SU-DHL-6 (cell line): ENCODE data around the gene NME7.

Source experiments
- EZH2phosphoT487 ChIP-seq: fragments of 200-600 bp; sonication (generic), shearing (Covaris generic); conservative IDR thresholded peaks from 2 replicates; pipeline ENCODE4 v1.6.1; 2018; ENCODE audit warnings: mild to moderate bottlenecking, antibody characterized with exemption, low read length, moderate library complexity, mixed read lengths
- TF ChIP-seq, protein P1 (sequence below): fragments of 200-600 bp; sonication (generic); IDR thresholded peaks from one replicate; pipeline ENCODE4 v1.5.1; 2017; ENCODE audit warnings: antibody characterized with exemption, mild to moderate bottlenecking, low read length, moderate library complexity; ENCODE audit not compliant: insufficient read depth, poor library complexity, severe bottlenecking

DNA sequence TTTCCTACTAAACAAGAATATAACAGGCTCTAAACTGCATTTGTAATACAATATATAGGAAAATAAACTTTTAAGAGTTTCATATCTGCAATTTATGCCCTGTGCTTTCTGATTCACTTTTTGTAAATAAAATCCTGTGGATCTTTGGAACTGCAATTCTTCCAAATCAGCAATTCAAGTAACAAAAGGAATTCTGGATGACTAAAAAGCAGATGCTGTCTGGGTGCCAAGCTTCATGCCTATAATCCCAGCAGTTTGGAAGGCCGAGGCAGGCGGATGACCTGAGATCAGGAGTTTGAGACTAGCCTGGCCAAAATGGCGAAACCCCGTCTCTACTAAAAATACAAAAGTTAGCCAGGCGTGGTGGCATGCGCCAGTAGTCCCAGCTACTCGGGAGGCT lies 6.3 kb downstream of the NME7 start:
- TF ChIP-seq, protein P1, sequence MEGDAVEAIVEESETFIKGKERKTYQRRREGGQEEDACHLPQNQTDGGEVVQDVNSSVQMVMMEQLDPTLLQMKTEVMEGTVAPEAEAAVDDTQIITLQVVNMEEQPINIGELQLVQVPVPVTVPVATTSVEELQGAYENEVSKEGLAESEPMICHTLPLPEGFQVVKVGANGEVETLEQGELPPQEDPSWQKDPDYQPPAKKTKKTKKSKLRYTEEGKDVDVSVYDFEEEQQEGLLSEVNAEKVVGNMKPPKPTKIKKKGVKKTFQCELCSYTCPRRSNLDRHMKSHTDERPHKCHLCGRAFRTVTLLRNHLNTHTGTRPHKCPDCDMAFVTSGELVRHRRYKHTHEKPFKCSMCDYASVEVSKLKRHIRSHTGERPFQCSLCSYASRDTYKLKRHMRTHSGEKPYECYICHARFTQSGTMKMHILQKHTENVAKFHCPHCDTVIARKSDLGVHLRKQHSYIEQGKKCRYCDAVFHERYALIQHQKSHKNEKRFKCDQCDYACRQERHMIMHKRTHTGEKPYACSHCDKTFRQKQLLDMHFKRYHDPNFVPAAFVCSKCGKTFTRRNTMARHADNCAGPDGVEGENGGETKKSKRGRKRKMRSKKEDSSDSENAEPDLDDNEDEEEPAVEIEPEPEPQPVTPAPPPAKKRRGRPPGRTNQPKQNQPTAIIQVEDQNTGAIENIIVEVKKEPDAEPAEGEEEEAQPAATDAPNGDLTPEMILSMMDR, result no peak
- TF ChIP-seq EZH2phosphoT487, result no peak
